Measurements from ENCODE around the gene SLC26A1. TPM values are rescaled to one million over a fixed set of nuclear protein-coding genes. Genes with fewer than 3 reads are reported as not detected.

Gene SLC26A1
- polyA plus RNA-seq, 5 donors = 3.5 to 9.1 (median 5.2) TPM

GRCh38 chr4:1030031-1030430 is 36.8 kb upstream of the SLC26A1 start:
- DNase-seq = no peak

- no peak for DNase-seq
Measured at GRCh38 chr4:1029529-1029928, 36.3 kb upstream of the SLC26A1 start.

- no peak for DNase-seq
Measured at GRCh38 chr4:1028574-1029220, 35.5 kb upstream of the SLC26A1 start.

- DNase-seq = no peak
Measured at GRCh38 chr4:1027915-1028238, 34.7 kb upstream of the SLC26A1 start.

- no peak for DNase-seq
Measured at GRCh38 chr4:1027219-1027914, 34.2 kb upstream of the SLC26A1 start.

GRCh38 chr4:1026115-1026514 is 32.9 kb upstream of the SLC26A1 start:
- DNase-seq = no peak

- DNase-seq = no peak
Measured at GRCh38 chr4:1024882-1025545, 31.8 kb upstream of the SLC26A1 start.

- no peak for DNase-seq
Measured at GRCh38 chr4:1023895-1024740, 30.9 kb upstream of the SLC26A1 start.

GRCh38 chr4:1023075-1023640 is 30.0 kb upstream of the SLC26A1 start:
- no peak for DNase-seq

GRCh38 chr4:1022739-1023066 is 29.5 kb upstream of the SLC26A1 start:
- no peak for DNase-seq

- DNase-seq = no peak
Measured at GRCh38 chr4:1022051-1022738, 29.0 kb upstream of the SLC26A1 start.

- no peak for DNase-seq
Measured at GRCh38 chr4:1021386-1022050, 28.3 kb upstream of the SLC26A1 start.

GRCh38 chr4:1019729-1020470 is 26.7 kb upstream of the SLC26A1 start:
- DNase-seq = no peak

- DNase-seq = no peak
Measured at GRCh38 chr4:1019320-1019719, 26.1 kb upstream of the SLC26A1 start.

- DNase-seq = no peak
Measured at GRCh38 chr4:1018147-1019020, 25.2 kb upstream of the SLC26A1 start.

- no peak for DNase-seq
Measured at GRCh38 chr4:1017706-1018105, 24.5 kb upstream of the SLC26A1 start.

GRCh38 chr4:1017211-1017610 is 24.0 kb upstream of the SLC26A1 start:
- no peak for DNase-seq

- no peak for DNase-seq
Measured at GRCh38 chr4:1015746-1016145, 22.5 kb upstream of the SLC26A1 start.

GRCh38 chr4:1015179-1015578 is 22.0 kb upstream of the SLC26A1 start:
- no peak for DNase-seq
